Right hindlimb (tissue), 1 donor: ENCODE results near the gene EVC.
"Not testable (repeated sequence)": the region's sequence is repeated elsewhere in the genome, so short reads cannot be mapped to it uniquely, and the experiment has no call there.

Source experiments
- DNase-seq: peaks from one replicate; pipeline ENCODE4 v3.0.0-alpha.2; 2018

The EVC gene

DNA sequence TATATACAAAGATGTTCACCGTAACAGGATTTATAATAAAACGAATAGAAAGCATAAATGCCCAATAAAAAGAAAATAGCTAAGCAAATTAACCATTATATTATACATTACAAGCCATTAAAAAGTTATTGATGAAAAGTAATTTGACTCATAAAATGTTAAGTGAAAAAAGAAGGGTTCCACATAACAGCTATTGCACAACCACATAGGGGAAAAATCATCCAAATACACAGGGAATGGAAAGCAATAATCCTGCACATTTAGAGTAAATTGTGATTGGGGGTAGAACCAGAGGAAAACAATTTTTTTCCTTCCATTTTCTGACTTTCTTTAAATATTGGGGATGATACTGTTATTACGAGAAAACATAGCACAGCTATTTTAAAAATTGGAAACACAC lies 143.9 kb downstream of the EVC start:
- DNase-seq: no peak

DNA sequence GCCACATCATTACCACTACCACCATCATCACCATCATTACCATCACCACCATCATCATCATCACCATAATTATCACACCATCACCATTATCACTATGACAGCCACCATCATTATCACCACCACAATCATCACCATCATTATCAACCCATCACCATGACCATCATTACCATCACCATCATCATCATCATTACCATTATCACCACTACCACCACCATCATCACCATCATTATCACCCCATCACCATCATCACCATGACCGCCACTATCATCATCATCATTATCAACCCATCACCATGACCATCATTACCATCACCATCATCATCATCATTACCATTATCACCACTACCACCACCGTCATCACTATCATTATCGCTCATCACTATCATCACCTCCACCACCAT lies 145.4 kb downstream of the EVC start:
- DNase-seq: not testable (repeated sequence)

DNA sequence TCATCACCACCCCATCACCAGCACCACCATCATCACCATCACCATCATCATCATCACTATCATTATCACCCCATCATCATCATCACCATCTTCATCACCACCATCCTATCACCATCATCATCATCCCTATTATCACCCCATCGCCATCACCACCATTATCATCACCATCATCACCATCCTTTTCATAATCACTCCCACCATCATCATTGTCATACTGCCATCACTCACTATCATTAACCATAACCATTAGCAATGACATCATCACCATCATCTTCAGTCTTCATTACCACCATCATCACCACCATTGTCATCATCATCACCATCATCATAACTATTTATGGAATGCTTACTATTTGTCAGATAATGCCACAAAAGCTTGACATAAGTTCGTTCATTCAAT lies 146.2 kb downstream of the EVC start:
- DNase-seq: no peak

DNA sequence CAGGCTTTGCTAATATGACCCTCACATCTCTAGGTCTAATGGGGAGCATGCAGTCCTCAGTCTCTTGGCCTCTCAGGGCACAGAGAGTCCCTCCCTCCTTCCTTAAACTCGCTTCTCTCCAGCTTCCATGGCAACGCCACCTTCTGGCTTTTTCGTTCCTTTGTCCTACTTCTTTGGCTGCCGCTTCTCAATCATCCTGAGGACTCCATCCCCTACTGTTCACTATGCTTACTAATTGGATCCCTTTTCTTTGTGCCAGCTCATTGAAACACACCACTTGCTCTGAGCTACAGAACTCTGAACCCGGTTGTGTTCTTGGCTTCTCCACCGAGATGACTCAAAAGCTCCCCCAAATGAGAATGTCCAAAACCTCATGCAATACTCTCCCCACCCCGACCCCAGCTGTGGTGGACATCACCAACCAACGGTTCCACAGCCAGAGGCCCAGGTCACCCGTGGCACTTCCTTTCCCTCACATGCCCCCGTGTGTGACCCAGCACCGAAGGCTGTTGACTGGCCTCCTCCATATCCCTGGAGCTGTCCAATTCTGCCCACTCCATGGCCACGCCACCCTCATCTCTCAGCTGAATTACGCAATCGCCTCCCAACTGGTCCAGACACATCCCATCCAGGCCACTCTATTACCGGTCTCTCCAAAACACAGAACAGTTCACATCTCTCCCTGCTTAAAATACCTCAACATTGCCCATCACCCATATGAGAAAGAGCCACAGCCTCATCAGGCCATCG lies 147.2 kb downstream of the EVC start:
- no peak for DNase-seq

DNA sequence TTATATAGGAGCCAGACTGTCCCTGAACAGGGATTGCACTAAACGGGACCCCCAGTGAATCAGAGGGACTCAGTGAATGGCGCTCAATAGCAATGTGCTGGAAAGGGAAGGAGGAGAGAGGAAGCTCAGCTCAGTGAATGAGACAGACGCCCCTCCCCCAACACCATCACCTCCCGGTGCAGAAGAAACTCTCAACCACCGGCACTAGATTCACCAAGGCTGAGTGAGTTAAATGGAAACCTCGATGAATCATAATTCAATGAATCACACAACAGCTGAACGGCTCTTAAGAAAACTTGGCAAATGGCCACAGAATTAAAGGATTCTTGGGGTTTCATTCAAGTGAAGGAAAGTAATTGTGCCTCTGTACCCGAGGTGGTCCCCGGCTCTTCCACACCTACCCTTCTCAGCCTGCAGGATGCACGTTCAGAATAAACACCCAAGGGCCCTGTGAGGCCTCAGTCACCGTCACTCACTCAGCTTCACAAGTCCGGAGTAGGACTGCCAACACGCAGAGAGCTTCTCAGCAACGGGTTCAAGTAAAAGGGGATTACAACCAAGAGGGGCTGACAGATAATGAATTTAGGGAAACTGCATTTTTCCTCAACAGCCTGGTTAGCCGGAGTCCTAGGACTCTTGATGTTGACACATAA lies 152.6 kb downstream of the EVC start:
- no peak for DNase-seq
